Glomerular visceral epithelial cell (primary cell): Measurements from ENCODE around the gene ANKFY1.
"Not testable (repeated sequence)": the region's sequence is repeated elsewhere in the genome, so short reads cannot be mapped to it uniquely, and the experiment has no call there.

Source experiments
- DNase-seq: peaks from one replicate; pipeline ENCODE4 v3.0.0-alpha.2; 2016; ENCODE audit errors: extremely low spot score

The ANKFY1 gene

GRCh38 chr17:4157618-4158333 is 106.0 kb downstream of the ANKFY1 start:
- no peak for DNase-seq

- no peak for DNase-seq
Measured at GRCh38 chr17:4156750-4157381, 106.9 kb downstream of the ANKFY1 start.

GRCh38 chr17:4155980-4156620 is 107.7 kb downstream of the ANKFY1 start:
- DNase-seq, result no peak

GRCh38 chr17:4154201-4154600 is 109.6 kb downstream of the ANKFY1 start:
- DNase-seq, result no peak

GRCh38 chr17:4152471-4152870 is 111.3 kb downstream of the ANKFY1 start:
- no peak for DNase-seq

- no peak for DNase-seq
Measured at GRCh38 chr17:4150096-4150495, 113.7 kb downstream of the ANKFY1 start.

- DNase-seq, result no peak
Measured at GRCh38 chr17:4148611-4149308, 115.0 kb downstream of the ANKFY1 start.

- no peak for DNase-seq
Measured at GRCh38 chr17:4147751-4148310, 115.9 kb downstream of the ANKFY1 start.

- DNase-seq, result no peak
Measured at GRCh38 chr17:4146641-4147040, 117.1 kb downstream of the ANKFY1 start.

GRCh38 chr17:4144422-4144747 is 119.4 kb downstream of the ANKFY1 start:
- no peak for DNase-seq

- DNase-seq, result peak; percentile 91
Measured at GRCh38 chr17:4143563-4144421, 120.0 kb downstream of the ANKFY1 start.

- peak; percentile 25 for DNase-seq
Measured at GRCh38 chr17:4142107-4142900, 121.5 kb downstream of the ANKFY1 start.

- DNase-seq, result no peak
Measured at GRCh38 chr17:4140125-4140524, 123.7 kb downstream of the ANKFY1 start.

GRCh38 chr17:4138906-4139526 is 124.8 kb downstream of the ANKFY1 start:
- not testable (repeated sequence) for DNase-seq

- peak; percentile 64 for DNase-seq
Measured at GRCh38 chr17:4136373-4136772, 127.4 kb downstream of the ANKFY1 start.

GRCh38 chr17:4135489-4135888 is 128.3 kb downstream of the ANKFY1 start:
- no peak for DNase-seq

GRCh38 chr17:4134721-4135120 is 129.1 kb downstream of the ANKFY1 start:
- DNase-seq, result peak; percentile 62

GRCh38 chr17:4130715-4131114 is 133.1 kb downstream of the ANKFY1 start:
- no peak for DNase-seq

- DNase-seq, result no peak
Measured at GRCh38 chr17:4127555-4127954, 136.2 kb downstream of the ANKFY1 start.

GRCh38 chr17:4125552-4125951 is 138.2 kb downstream of the ANKFY1 start:
- no peak for DNase-seq
